Measurements from ENCODE around the gene RHEB.

The RHEB gene

DNA sequence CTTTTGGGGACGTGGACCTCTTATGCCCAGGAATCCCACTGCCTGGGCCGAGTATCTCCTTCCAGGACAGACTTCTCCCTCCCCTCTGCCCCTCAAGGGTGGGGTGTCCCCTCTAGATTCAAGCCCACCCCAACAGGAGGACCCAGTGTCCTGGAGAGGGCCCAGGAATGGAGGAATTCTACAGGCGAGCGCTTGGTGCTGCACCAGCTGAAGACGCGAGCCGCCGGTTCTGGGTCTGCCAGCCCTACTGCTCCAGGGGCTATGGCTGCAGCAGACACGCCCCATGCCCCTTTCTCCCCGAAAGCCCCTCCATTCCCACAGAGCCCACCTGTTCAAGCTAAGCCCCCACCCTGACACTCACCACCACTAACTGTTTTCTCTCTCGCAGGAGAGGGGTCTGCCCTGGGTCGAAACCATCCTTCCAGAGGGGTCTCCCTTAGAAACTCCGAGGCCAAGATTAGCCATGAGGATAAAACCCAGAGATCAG lies 88.4 kb downstream of the RHEB start:
- Histone ChIP-seq H3K4me2 (ENCODE audit: low read length) (no peak overlapping the region), H3K27ac (no peak overlapping the region), H2AFZ (no peak overlapping the region), H3K79me2 (no peaks in the 10 kb centered on the region), H3K36me3 (ENCODE audit: control insufficient read depth, insufficient read depth, low read length) (no peaks in the 10 kb centered on the region), H3K4me1 (peaks cover 14% of the 10 kb centered on the region), H3K9ac (no peak overlapping the region), H3K4me3 (ENCODE audit: low read depth, low read length) (no peak overlapping the region), H3K9me3 (ENCODE audit: control insufficient read depth, low read length) (no peaks in the 10 kb centered on the region), H3K27me3 (ENCODE audit: control insufficient read depth, insufficient read depth, low read length) (no peaks in the 10 kb centered on the region)
- TF ChIP-seq, protein P1, sequence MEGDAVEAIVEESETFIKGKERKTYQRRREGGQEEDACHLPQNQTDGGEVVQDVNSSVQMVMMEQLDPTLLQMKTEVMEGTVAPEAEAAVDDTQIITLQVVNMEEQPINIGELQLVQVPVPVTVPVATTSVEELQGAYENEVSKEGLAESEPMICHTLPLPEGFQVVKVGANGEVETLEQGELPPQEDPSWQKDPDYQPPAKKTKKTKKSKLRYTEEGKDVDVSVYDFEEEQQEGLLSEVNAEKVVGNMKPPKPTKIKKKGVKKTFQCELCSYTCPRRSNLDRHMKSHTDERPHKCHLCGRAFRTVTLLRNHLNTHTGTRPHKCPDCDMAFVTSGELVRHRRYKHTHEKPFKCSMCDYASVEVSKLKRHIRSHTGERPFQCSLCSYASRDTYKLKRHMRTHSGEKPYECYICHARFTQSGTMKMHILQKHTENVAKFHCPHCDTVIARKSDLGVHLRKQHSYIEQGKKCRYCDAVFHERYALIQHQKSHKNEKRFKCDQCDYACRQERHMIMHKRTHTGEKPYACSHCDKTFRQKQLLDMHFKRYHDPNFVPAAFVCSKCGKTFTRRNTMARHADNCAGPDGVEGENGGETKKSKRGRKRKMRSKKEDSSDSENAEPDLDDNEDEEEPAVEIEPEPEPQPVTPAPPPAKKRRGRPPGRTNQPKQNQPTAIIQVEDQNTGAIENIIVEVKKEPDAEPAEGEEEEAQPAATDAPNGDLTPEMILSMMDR (IDR thresholded peaks at IDR 0.05), result no peak

DNA sequence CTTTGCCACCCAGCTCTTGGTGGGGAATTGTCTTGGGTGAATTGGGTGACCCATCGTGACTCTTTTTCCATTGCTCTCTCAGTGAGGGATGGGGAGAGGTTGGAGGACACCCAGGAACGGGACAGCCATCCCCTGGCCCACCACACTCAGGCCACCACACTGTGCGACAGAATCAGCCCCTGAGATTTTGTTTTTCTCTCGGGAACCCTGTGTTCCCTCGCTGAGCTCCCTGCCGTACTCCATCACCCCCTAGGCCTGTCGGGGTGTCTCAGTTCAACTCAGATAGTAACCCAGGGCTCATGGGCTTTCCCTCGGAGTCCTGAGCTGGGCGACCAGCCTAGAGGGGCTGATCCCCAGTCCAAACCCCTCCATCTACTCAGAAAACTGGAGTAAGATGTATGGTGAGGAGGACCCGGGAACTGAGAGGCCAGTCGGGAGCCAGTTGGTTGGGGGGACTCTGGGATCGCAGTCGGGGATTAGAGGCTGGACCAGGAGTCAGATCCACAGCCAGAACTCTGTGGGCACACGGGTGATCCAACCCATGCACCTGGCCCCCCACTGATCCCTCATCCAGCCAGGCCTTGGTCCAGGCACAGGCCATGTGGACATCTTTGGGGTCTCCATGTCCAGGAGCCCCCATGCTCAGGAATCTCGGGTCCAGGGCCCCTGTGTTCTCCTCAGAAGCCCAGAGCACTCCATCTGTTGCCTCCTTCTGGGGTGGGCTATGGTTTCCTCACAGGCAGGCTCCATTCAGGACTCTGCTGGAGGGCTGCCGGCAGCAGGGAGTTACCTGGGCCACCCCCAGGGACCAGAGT lies 89.1 kb downstream of the RHEB start:
- peaks cover 14% of the 10 kb centered on the region for H3K4me1 ChIP-seq
- H3K9ac ChIP-seq, result no peak overlapping the region
- no peak overlapping the region for H3K27ac ChIP-seq

DNA sequence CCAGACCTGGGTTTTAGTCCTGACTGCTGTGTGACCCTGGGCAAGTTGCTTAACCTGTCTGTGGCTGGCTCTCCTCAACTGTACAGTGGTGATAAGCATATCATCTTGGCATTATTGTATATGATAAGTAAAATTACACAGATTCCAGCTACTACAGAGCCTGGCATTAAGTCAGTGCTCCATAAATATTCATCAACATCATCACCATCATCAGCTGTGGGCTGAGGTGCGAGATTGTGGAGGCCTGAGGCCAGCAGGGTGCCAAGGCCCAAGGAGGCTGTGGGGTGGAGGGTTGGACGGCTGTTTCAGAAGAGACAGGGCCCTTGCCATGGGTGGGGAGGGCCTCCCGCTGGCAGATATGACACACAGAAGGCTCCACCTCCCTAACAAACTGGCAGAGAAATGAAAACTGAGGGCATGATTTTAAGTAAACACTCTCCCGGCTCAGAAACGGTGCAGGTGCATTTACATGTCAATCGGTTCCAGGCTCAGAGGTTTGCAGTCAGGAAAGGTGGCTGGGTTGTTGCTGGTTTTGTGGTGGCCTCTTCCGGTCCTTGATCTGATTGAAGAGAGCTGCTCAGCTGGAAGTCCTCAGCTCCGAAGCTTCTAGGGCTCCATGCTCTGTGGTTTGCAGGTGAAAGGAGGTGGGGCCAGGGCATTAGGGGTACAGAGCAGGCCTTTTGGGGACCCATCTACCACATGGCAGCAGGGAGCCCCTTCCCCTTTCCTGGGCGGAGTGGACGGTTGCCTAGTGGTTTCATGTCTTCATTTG lies 89.9 kb downstream of the RHEB start:
- Histone ChIP-seq H3K4me1 (peaks cover 14% of the 10 kb centered on the region), H3K9me3 (ENCODE audit: control insufficient read depth, low read length) (no peaks in the 10 kb centered on the region), H2AFZ (peak overlapping the region; percentile 83), H3K4me2 (ENCODE audit: low read length) (no peak overlapping the region), H3K4me3 (ENCODE audit: low read depth, low read length) (no peak overlapping the region), H3K27ac (peak overlapping the region; percentile 36), H3K79me2 (no peaks in the 10 kb centered on the region), H3K27me3 (ENCODE audit: control insufficient read depth, insufficient read depth, low read length) (no peaks in the 10 kb centered on the region), H3K36me3 (ENCODE audit: control insufficient read depth, insufficient read depth, low read length) (no peaks in the 10 kb centered on the region), H3K9ac (no peak overlapping the region)
- TF ChIP-seq, protein P1 (IDR thresholded peaks at IDR 0.05), result no peak

More for the DNA sequence above, 89.1 kb downstream of the RHEB start:
- H2AFZ ChIP-seq, result no peak overlapping the region
- no peak overlapping the region for H3K4me2 ChIP-seq (ENCODE audit: low read length)
- no peaks in the 10 kb centered on the region for H3K36me3 ChIP-seq (ENCODE audit: control insufficient read depth, insufficient read depth, low read length)
- no peaks in the 10 kb centered on the region for H3K9me3 ChIP-seq (ENCODE audit: control insufficient read depth, low read length)
- no peaks in the 10 kb centered on the region for H3K27me3 ChIP-seq (ENCODE audit: control insufficient read depth, insufficient read depth, low read length)
- H3K4me3 ChIP-seq (ENCODE audit: low read depth, low read length), result no peak overlapping the region
- no peaks in the 10 kb centered on the region for H3K79me2 ChIP-seq
- TF ChIP-seq, protein P1 (IDR thresholded peaks at IDR 0.05), result no peak

DNA sequence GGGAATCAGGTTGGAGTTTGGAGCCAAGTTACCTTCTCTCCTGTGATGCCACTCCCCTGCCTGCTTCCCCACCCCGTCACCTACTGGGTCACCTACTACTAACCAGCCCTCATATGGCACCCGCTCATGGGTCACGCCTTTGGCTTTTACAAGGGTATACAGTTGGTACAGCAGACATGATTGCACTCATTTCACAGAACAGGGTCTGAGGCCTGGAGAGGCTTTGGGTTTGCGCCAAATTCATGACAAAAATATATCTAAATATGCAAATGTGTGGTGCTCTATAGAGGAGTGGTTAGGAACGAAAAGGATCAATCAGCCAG lies 90.5 kb downstream of the RHEB start:
- peaks cover 14% of the 10 kb centered on the region for H3K4me1 ChIP-seq
- H3K9me3 ChIP-seq (ENCODE audit: control insufficient read depth, low read length), result no peaks in the 10 kb centered on the region
- no peak overlapping the region for H2AFZ ChIP-seq
- H3K4me2 ChIP-seq (ENCODE audit: low read length), result no peak overlapping the region
- H3K9ac ChIP-seq, result no peak overlapping the region
- H3K27ac ChIP-seq, result peak overlapping the region; percentile 36
- TF ChIP-seq, protein P1 (IDR thresholded peaks at IDR 0.05), result no peak
- H3K27me3 ChIP-seq (ENCODE audit: control insufficient read depth, insufficient read depth, low read length), result no peaks in the 10 kb centered on the region
- H3K4me3 ChIP-seq (ENCODE audit: low read depth, low read length), result no peak overlapping the region
- H3K79me2 ChIP-seq, result no peaks in the 10 kb centered on the region
- no peaks in the 10 kb centered on the region for H3K36me3 ChIP-seq (ENCODE audit: control insufficient read depth, insufficient read depth, low read length)
